ENCODE data around the gene KANK2. TPM values are rescaled to one million over a fixed set of nuclear protein-coding genes. Genes with fewer than 3 reads are reported as not detected.

KANK2 gene
- total RNA-seq, 1 donor from 2014 or later, result 486 TPM

- intact Hi-C loops (cut with DNase I), result no loop called here
- H3K9me3 ChIP-seq, result no peaks in the 10 kb centered on the region
- no peak overlapping the region for H3K27ac ChIP-seq
- peaks cover 0 to 31% of the 10 kb centered on the region in 2 donors for H3K36me3 ChIP-seq
- TF ChIP-seq POLR2AphosphoS5 (IDR thresholded peaks at IDR 0.05; ENCODE audit: insufficient read depth in 1 of 2, low read depth in 1 of 2) (no peak), CTCF (IDR thresholded peaks at IDR 0.05) (no peak), POLR2A (IDR thresholded peaks at IDR 0.05) (no peak)
- no peaks in the 10 kb centered on the region for H3K27me3 ChIP-seq
- H3K4me3 ChIP-seq, result no peak overlapping the region
- H3K4me1 ChIP-seq, result no peaks in the 10 kb centered on the region
- DNase-seq (ENCODE audit: extremely low spot score in 2 of 2), result no peak
These were observed 25.9 kb upstream of the KANK2 start for GRCh38 chr19:11223200-11223599.

GRCh38 chr19:11221082-11221598 is 23.8 kb upstream of the KANK2 start:
- H3K4me3 ChIP-seq, result no peak overlapping the region
- intact Hi-C loops (cut with DNase I), result no loop called here
- no peaks in the 10 kb centered on the region for H3K4me1 ChIP-seq
- TF ChIP-seq CTCF (IDR thresholded peaks at IDR 0.05), result no peak
- no peak for TF ChIP-seq POLR2AphosphoS5 (IDR thresholded peaks at IDR 0.05; ENCODE audit: insufficient read depth in 1 of 2, low read depth in 1 of 2)
- no peak for TF ChIP-seq POLR2A (IDR thresholded peaks at IDR 0.05)
- peaks cover 0 to 40% of the 10 kb centered on the region in 2 donors for H3K36me3 ChIP-seq
- no peaks in the 10 kb centered on the region for H3K9me3 ChIP-seq
- DNase-seq (ENCODE audit: extremely low spot score in 2 of 2), result no peak
- H3K27ac ChIP-seq, result no peak overlapping the region
- no peaks in the 10 kb centered on the region for H3K27me3 ChIP-seq

GRCh38 chr19:11214387-11214786 is 17.0 kb upstream of the KANK2 start:
- H3K9me3 ChIP-seq, result no peaks in the 10 kb centered on the region
- H3K4me1 ChIP-seq, result no peaks in the 10 kb centered on the region
- no peak for DNase-seq (ENCODE audit: extremely low spot score in 2 of 2)
- intact Hi-C loops (cut with DNase I), result no loop called here
- TF ChIP-seq POLR2A (IDR thresholded peaks at IDR 0.05), result no peak
- no peak for TF ChIP-seq CTCF (IDR thresholded peaks at IDR 0.05)
- TF ChIP-seq POLR2AphosphoS5 (IDR thresholded peaks at IDR 0.05; ENCODE audit: insufficient read depth in 1 of 2, low read depth in 1 of 2), result no peak
- no peaks in the 10 kb centered on the region for H3K27me3 ChIP-seq
- no peak overlapping the region for H3K4me3 ChIP-seq
- H3K27ac ChIP-seq, result no peak overlapping the region
- H3K36me3 ChIP-seq, result peaks cover 0 to 46% of the 10 kb centered on the region in 2 donors

- Histone ChIP-seq H3K27me3 (no peaks in the 10 kb centered on the region), H3K27ac (no peak overlapping the region), H3K9me3 (no peaks in the 10 kb centered on the region), H3K4me1 (no peaks in the 10 kb centered on the region), H3K36me3 (peaks cover 0 to 38% of the 10 kb centered on the region in 2 donors), H3K4me3 (no peak overlapping the region)
- DNase-seq (ENCODE audit: extremely low spot score in 2 of 2), result no peak
- TF ChIP-seq CTCF (IDR thresholded peaks at IDR 0.05), result no peak
- TF ChIP-seq POLR2A (IDR thresholded peaks at IDR 0.05), result no peak
- no peak for TF ChIP-seq POLR2AphosphoS5 (IDR thresholded peaks at IDR 0.05; ENCODE audit: insufficient read depth in 1 of 2, low read depth in 1 of 2)
- intact Hi-C loops (cut with DNase I), result no loop called here
These were observed 13.2 kb upstream of the KANK2 start for GRCh38 chr19:11210656-11210928.

- intact Hi-C loops (cut with DNase I), result loop anchor here (10.0 kb wide), 1 partner anchor 175 kb away; no protein-coding TSS in a partner anchor
- Histone ChIP-seq H3K27ac (no peak overlapping the region), H3K4me3 (no peak overlapping the region), H3K4me1 (peaks cover 4% of the 10 kb centered on the region), H3K36me3 (peaks cover 0 to 33% of the 10 kb centered on the region in 2 donors), H3K27me3 (no peaks in the 10 kb centered on the region), H3K9me3 (no peaks in the 10 kb centered on the region)
- DNase-seq (ENCODE audit: extremely low spot score in 2 of 2), result no peak
- TF ChIP-seq POLR2A (IDR thresholded peaks at IDR 0.05) (no peak), CTCF (IDR thresholded peaks at IDR 0.05) (no peak), POLR2AphosphoS5 (IDR thresholded peaks at IDR 0.05; ENCODE audit: insufficient read depth in 1 of 2, low read depth in 1 of 2) (no peak)
These were observed 12.7 kb upstream of the KANK2 start for GRCh38 chr19:11209839-11210655.
